Cardiac septum (tissue), 1 donor: Measurements from ENCODE around the gene NAE1. TPM values are rescaled to one million over a fixed set of nuclear protein-coding genes. Genes with fewer than 3 reads are reported as not detected.
"Not testable (repeated sequence)": the region's sequence is repeated elsewhere in the genome, so short reads cannot be mapped to it uniquely, and the experiment has no call there.

Experiments used
- DNase-seq: peaks from one replicate; pipeline ENCODE4 v3.0.0-alpha.2; 2020; ENCODE audit warnings: low spot score
- intact Hi-C: fragments of 100-400 bp; cut with DNase I; formaldehyde crosslinking; loops from one replicate; pipeline ENCODE4 v1.14.0; 2022
- total RNA-seq: library from RNA; stranded (reverse); fragmentation: NEBNext Ultra II Directional; extraction: Animal tissue kit (Norgen Biotek cat#: 25700); gene quantifications from one replicate; pipeline ENCODE4 v1.2.1, GENCODE V29; 2021
- donor health status: DM: no; HTN: no; CAD: no.

NAE1 gene
- total RNA-seq, 1 donor from 2014 or later: 31.1 TPM

DNA sequence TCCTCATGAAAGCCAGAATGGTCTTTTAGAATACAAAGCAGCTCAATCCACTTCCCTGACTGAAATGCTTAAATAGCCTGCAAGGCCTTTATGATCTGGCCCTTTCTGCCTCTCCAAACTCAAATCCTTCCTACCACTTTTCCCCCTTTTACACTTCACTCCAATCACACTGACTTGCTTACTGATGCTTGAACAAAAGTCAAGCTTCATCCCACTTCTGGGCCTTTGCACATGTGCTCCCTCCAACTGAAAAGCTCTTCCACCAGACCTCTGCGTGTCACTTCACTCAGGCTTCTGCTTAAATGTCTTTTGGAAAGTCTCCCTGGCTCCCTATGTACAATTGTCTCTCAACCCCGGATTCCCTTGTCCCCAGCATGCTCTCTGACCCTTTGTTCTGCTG, 16.0 kb downstream of the NAE1 start:
- DNase-seq: no peak
- intact Hi-C loops: no loop called here

DNA sequence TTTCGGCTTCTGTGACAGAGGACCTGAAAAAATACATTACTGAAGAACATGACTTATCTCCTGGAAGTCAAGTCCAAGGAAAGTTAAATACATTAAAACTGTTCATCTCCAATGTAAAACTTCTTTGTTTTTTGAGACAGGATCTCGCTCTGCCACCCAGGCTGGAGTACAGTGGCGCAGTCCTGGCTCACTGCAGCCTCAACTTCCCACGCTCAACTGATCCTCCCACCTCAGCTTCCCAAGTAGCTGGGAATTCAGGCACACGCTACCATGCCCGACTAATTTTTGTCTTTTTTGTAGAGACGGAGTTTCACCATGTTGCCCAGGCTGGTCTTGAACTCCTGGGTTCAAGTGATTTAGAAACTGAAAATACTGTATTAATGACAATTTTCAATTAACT, 19.7 kb downstream of the NAE1 start:
- DNase-seq: no peak
- intact Hi-C loops: no loop called here

DNA sequence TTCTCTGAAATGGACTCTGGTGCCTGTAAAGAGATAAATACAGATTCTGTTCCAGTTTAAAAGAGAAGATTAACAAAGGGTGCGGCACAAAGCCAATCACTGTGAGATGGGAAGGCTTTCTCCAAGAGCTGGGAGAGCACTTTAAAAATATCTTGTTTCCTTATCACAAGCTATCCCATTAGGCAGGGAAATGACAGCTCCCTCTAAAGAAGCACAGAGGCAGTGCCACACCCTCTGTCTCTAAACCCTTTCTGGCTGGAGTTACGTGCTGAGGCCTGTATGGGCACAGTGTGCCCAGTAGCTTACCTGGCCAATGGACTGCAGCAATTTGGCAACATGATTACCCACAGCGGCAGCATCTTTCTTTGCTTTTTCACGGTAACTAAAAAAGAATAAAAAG, 20.4 kb downstream of the NAE1 start:
- DNase-seq: no peak
- intact Hi-C loops: no loop called here

DNA sequence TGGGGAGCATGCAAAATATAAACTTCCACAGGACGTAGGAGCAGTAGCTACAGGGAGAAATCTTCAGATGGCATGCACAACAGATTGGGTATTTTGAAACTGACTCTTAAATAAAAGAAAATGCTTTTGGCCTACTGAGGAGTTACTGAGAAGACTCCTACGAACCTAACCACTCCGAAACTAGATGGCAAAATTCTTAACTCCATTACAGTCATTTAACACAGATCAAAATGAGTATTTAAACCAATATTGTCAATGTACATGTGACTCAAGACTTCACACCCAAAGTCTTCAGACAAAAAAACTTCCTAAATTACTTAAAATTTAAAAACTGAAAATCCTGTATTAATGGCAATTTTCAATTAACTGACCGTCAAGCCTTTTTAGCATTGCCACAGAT, 21.0 kb downstream of the NAE1 start:
- intact Hi-C loops: no loop called here
- DNase-seq: no peak

DNA sequence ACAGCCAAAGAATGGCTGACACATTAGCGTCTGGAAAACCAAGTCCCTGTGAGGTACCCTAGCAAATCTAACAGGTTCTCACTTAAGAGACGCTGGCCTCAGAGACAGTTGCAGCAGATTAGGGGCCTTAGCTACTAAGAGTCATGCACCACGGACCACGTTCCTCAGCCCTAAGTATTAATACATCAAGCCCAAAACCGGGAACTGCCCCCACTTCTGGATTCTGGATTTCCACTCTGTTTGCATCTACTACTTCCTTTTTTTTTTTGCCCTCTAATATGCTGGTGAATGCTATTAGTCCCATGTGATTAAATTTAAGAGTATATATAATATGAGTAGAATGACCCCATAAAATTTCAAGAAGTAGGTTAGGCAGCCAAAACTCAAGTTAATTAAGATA, 28.6 kb downstream of the NAE1 start:
- no peak for DNase-seq
- intact Hi-C loops: no loop called here

DNA sequence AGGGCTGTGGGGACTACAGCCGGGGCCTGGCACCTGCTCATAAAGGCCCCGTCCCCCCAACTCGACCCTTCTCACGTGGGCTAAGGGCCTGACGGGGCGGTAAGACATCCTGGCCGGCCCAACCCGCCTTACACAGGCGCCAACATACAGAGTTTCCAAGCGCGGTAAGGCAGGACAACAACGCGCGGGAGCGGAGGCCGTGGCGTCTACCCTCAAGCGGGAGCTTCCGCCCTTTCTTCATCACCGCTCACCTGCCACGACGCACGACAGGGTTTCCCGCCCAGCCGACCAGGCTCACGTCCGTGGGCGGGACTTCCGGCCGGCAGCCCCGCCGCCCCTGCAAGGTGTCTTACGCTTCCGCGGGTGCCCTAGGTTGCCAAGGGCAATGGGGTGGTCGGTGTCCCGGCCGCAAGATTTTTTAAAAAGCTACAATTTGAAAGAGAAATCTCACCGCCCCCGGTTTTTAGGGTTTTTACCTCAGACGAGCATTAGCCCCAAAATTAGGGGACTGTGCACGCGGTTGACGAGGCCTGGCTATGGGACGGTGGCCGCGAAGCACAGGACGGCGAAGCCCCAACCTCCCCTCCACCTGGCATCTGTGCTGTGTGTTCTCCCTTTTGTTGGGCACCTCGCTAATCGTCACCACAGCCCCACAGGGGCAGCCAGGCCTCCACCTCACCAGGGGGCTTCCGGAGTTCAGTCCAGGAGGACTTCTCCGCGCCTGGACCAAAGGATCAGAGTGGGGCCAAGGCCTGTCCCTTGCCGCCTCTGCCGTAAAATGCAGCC, 29.3 kb downstream of the NAE1 start, which contains the start of gene TERB1:
TSS of gene TERB1 (minus strand) at position 265 of the 786 bp plus-strand sequence. CDS start 4,786 bp downstream, outside the sequence.
- intact Hi-C loops: no loop called here
- no peak for DNase-seq

DNA sequence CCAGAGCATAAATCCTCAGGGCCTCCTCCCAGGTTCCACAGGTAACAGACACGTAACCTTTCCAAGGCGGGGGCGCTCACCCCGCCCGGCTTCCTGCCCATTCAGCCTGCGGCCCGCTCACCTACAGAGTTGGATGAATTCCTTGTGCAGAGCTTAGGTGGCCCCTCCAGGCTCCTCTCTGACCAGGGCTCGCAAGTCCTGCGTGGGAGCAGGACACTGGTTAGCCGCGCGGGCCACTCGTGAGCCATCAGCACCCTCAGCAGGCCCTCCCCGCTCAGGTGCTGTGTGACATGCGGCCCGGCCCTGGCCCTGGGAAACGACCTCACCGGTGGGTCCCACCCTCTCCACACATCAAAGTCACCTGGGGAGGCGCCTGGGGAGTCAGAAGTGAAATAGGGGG, 29.9 kb downstream of the NAE1 start:
- no peak for DNase-seq
- intact Hi-C loops: no loop called here

DNA sequence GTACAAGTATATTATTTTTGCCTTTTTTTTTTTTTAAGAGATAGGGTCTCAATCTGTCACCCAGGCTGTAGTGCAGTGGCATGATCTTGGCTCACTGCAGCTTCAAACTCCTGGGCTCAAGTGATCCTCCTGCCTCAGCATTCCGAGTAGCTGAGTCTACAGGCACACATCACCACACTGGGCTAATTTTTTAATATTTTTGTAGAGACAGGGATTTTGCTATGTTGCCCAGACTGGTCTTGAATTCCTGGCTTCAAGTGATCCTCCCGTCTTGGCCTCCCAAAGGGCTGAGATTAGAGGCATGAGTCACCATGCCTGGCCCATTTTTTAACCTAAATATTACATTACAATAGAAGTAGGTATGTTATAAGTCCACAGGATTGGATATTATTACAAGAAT, 32.6 kb downstream of the NAE1 start:
- intact Hi-C loops: no loop called here

DNA sequence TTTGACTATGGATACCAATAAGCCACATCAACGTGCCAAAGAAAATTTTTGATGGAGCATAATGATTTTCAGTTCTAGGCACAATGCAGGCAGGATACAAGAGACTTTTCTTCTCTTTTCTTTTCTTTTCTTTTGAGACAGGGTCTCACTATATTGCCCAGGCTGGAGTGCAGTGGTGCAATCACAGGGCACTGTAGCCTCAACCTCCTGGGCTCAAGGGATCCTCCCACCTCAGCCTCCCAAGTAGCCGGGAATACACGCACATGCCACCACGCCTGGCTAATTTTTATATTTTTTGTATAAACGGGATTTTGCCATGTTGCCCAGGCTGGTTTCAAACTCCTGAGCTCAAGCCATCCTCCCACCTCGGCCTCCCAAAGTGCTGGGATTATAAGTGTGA, 36.8 kb downstream of the NAE1 start:
- DNase-seq, intact Hi-C loops: not testable (repeated sequence)

More for the DNA sequence above, 32.6 kb downstream of the NAE1 start:
- DNase-seq: no peak

DNA sequence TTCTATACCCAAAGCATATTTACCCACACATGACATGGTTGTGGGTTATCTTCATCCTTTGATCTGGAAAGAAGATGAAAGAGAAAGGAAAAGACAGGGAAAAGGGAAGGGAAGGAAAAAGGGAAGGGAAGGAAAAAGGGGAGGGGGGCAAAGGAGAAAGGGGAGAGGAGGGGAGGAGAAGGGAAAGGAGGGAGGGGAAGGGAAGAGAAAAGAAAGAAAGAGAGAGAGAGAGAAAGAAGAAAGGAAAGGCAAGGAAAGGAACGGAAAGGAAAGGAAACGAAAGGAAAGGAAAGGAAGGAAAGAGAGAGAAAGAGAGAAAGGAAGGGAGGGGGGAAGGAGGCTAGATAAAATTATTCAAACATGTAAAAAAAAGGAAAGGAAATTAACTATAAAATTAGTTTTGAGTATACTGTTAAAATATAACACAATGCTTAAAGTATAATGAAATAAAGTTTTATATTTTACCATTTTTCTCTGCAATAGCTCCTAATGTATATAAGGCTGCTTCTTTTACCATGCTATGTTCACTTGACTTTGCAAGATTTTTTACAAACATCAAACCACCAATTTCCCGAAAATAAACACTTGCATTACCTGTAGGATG, 40.5 kb downstream of the NAE1 start:
- DNase-seq: no peak
- intact Hi-C loops: no loop called here

DNA sequence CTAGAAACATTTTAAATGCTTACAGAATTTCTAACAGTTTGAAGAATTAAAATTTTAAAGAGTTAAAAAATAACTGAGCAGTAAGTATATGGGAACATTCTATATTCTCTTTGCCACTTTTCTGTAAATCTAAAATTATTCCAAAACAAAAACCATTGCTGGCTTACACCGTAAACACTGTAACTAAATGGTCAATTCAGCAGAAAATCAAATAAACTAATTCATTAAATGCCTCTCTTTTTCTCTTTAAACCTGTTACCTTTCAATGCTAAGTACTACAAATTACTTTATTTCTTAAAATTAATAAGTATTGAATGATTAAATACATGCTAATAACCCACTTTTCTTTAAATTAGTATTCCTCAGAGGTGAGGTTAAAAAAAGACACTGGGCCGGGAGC, 43.3 kb downstream of the NAE1 start:
- no peak for DNase-seq
- intact Hi-C loops: no loop called here

DNA sequence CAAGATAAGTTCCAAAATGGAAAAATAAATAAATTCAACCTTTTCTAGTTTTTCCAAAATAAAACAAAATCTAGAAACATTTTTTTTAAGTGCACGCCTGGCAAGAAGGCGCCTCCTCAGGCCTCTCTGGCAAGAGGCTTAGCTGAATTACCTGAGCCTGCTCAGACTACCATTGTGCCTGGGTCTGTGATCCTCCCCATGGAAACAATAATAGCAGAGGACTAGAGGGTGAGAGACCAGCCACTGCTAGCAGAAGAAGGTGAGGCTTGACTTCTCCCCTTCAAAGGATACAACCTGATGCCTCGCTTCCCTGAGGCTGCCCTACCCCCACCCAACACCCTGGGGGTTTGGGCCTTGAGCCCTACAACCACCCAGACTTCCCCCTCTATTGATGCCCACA, 44.2 kb downstream of the NAE1 start:
- DNase-seq: no peak
- intact Hi-C loops: no loop called here

DNA sequence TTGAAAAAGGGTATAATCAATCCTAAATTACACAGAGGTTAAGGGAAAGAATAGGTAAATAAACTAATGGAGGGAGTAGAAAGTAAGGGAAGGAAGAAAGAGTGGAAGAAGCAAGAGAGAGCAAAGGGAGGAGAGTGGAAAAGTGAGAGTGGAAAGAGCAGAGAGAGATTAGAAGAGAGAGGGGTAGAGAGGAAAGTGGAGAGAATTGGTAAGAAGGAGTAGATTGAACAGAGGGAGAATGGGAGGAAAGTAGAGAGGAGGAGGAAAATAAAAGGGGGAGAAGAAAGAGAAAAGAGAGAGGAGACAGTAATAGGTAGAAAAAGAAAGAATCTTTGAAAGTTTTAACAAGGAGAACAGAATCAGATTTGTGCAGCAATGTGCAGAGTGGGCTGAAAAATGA, 54.3 kb downstream of the NAE1 start:
- intact Hi-C loops: no loop called here
- DNase-seq: no peak

DNA sequence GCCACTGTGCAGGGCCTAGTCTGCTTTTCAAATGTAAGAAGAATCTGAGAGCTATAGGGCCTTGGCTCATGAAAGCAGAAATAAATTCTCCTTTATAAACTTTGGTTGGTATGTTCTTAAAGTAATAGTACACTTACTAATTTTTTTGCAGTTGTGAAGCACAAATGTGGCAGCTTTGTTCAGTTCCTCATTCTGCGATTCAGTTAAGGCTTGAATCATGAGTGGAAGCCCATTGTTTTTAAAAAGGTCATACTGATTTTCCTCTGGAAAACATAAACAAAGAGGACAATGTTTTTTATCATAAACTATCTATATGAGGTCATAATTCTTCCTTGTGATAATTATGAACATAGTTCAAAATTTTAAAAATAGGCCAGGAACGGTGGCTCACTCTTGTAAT, 55.8 kb downstream of the NAE1 start:
- intact Hi-C loops: no loop called here

DNA sequence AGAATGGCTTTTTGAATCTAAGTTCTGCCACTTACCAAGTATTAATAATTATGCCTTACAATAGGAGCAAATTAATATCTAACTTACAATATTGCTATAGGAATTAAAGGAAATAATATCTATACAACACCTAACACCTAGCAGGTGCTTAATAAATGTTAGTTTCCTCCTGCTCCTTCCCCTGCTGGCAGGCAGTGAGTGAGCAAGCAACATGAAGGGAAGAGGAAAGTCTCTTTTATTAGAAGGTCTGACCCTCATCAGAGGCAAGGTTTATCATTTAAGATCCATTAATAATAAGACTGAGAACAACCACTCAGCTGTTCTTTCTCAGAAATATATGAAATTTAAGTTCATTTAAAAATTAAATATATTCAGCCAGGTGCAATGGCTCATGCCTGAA, 72.7 kb downstream of the NAE1 start:
- no peak for DNase-seq
- intact Hi-C loops: no loop called here

More for the DNA sequence above, 55.8 kb downstream of the NAE1 start:
- DNase-seq: no peak

DNA sequence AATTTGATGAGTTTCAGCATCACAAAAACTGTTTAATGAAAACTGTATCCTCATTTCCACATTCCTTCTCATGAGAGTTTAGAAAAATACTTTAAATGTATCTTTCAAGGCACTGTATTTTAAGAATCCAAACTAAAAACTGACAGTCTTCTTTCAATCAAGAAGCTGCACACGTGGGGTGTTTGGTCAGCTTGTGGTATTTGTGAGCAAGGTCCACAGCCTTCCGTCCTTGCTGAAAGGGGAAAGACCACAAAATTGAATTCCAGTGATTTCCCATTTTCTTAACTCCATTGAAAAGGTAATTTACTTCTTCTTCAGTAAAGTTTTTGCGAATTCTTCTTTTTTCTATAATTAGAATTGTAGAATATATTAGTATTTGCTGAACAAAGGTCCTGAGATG, 76.0 kb downstream of the NAE1 start:
- no peak for DNase-seq
- intact Hi-C loops: loop anchor here (5.0 kb wide), 2 partner anchors 112 to 348 kb away; no protein-coding TSS in a partner anchor

DNA sequence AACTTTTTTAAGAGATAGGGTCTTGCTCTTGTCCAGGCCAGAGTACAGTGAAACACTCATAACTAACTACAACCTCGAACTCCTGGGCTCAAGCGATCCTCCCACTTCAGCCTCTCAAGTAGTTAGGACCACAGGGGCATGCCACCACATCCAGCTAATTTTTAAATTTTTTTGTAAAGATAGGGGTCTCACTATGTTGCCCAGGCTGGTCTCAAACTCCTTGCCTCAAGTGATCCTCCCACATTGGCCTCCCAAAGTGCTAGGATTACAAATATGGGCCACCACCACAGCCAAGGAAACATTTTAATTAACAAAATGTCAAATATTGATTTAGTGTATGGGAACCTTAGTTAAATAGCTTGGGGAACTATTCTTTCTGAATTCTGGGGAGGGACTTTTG, 76.6 kb downstream of the NAE1 start:
- DNase-seq: no peak
- intact Hi-C loops: loop anchor here (5.0 kb wide), 2 partner anchors 113 to 347 kb away; no protein-coding TSS in a partner anchor

DNA sequence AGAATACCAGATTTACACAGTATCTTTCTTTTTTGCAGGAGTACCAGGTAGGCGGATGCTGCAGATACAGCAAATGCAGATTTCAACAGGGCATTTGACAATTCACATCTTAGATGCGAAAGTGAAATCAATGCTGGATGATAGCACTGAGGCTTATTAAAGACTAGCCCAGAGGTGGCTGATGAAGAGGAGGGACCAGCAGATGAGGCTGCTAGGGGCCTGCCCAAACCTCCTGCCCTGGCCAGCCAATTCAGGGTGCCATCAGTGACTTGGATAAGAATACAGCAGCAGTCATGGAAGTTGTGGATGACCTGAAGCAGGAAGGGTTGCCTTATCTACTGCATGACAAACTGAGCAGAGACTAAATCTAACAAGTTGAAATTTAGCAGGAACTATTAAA, 77.8 kb downstream of the NAE1 start:
- intact Hi-C loops: loop anchor here (5.0 kb wide), 2 partner anchors 114 to 346 kb away; no protein-coding TSS in a partner anchor
- no peak for DNase-seq
